ENCODE measurements around the gene COTL1.

GRCh38 chr16:84596801-84597527, 20.9 kb downstream of the COTL1 start:
- no peak for TF ChIP-seq REST (IDR thresholded peaks at IDR 0.05; ENCODE audit: low read depth, low read length)
- no peak for TF ChIP-seq YY1 (IDR thresholded peaks at IDR 0.05; ENCODE audit: low read depth)
- TF ChIP-seq CTCF (IDR thresholded peaks at IDR 0.05): no peak
- TF ChIP-seq SIN3A (IDR thresholded peaks at IDR 0.05; ENCODE audit: borderline replicate concordance, low read depth, low read length): no peak
- no peak for TF ChIP-seq FOXM1 (IDR thresholded peaks at IDR 0.05; ENCODE audit: low read depth)
- TF ChIP-seq USF2 (IDR thresholded peaks at IDR 0.05; ENCODE audit: borderline replicate concordance, low read depth, low read length): no peak
- no peak for TF ChIP-seq NFIC (IDR thresholded peaks at IDR 0.05; ENCODE audit: borderline replicate concordance)
- no peak for TF ChIP-seq TCF12 (IDR thresholded peaks at IDR 0.05)
- TF ChIP-seq MXI1 (IDR thresholded peaks at IDR 0.05; ENCODE audit: low read depth, low read length): no peak

All from SK-N-SH (cell line).